CD14-positive monocyte (primary cell): ENCODE measurements around the gene RHOC. TPM values are rescaled to one million over a fixed set of nuclear protein-coding genes. Genes with fewer than 3 reads are reported as not detected.

Experiments used
- DNase-seq, 3 donors: peaks; one replicate each; pipeline ENCODE4 v3.0.0-alpha.2; 2011 to 2022
- H2AFZ ChIP-seq: 2 replicates; pipeline ENCODE4 v1.6.0; 2012; ENCODE audit warnings: mild to moderate bottlenecking, low read depth, low read length, inconsistent platforms; ENCODE audit not compliant: insufficient read depth, poor library complexity, severe bottlenecking
- H3K27ac ChIP-seq, 2 donors: 1 replicate in 1 of 2; 2 replicates in 1 of 2; pipeline ENCODE4 v1.5.1; 2012 to 2013; ENCODE audit warnings: low read length in 2 of 2, control low read depth in 1 of 2, inconsistent platforms in 1 of 2, low read depth in 1 of 2, mild to moderate bottlenecking in 1 of 2
- H3K27me3 ChIP-seq, 2 donors: one replicate each; pipeline versions ENCODE4 v1.6.0 to v1.6.1; 2011 to 2013; ENCODE audit warnings: low read length in 2 of 2; ENCODE audit not compliant: control insufficient read depth in 2 of 2, insufficient read depth in 2 of 2
- H3K36me3 ChIP-seq, 2 donors: replicated peaks in 1 of 2; 1 replicate in 1 of 2; 2 replicates in 1 of 2; pipeline versions ENCODE4 v1.5.1 to v1.6.1; 2012 to 2013; ENCODE audit warnings: low read length in 2 of 2, control low read depth in 1 of 2, inconsistent platforms in 1 of 2, mild to moderate bottlenecking in 1 of 2; ENCODE audit not compliant: insufficient read depth in 2 of 2, control insufficient read depth in 1 of 2
- H3K4me1 ChIP-seq, 2 donors: 1 replicate in 1 of 2; 2 replicates in 1 of 2; pipeline versions ENCODE4 v1.5.1 to v1.6.1; 2012 to 2013; ENCODE audit warnings: low read length in 2 of 2, control low read depth in 1 of 2, inconsistent platforms in 1 of 2, mild to moderate bottlenecking in 1 of 2, moderate library complexity in 1 of 2; ENCODE audit not compliant: insufficient read depth in 2 of 2, control insufficient read depth in 1 of 2
- H3K4me2 ChIP-seq: replicated peaks from 2 replicates; pipeline ENCODE3; 2012; ENCODE audit warnings: low read length, moderate library complexity, mild to moderate bottlenecking; ENCODE audit not compliant: poor library complexity, severe bottlenecking; ENCODE audit errors: extremely low read depth
- H3K4me3 ChIP-seq, 3 experiments: fragments of 200-600 bp in 1 of 3; sonication (generic) in 1 of 3; replicated peaks in 1 of 3; 1 replicate in 2 of 3; 2 replicates in 1 of 3; pipeline ENCODE4 v1.5.1; 2011 to 2013; ENCODE audit warnings: low read length in 3 of 3, mild to moderate bottlenecking in 3 of 3, control low read depth in 2 of 3, low read depth in 2 of 3, inconsistent platforms in 1 of 3, moderate library complexity in 1 of 3
- H3K79me2 ChIP-seq: 2 replicates; pipeline ENCODE4 v1.6.0; 2012; ENCODE audit warnings: mild to moderate bottlenecking, control low read depth, inconsistent platforms, low read length, moderate library complexity; ENCODE audit not compliant: insufficient read depth
- H3K9ac ChIP-seq: 2 replicates; pipeline ENCODE4 v1.6.0; 2017; ENCODE audit warnings: low read length, mild to moderate bottlenecking; ENCODE audit not compliant: insufficient read depth, poor library complexity, severe bottlenecking
- H3K9me3 ChIP-seq, 2 donors: replicated peaks in 1 of 2; 1 replicate in 1 of 2; 2 replicates in 1 of 2; pipeline versions ENCODE4 v1.5.1 to v1.6.1; 2012 to 2013; ENCODE audit warnings: low read length in 2 of 2, control low read depth in 1 of 2; ENCODE audit not compliant: control insufficient read depth in 1 of 2, insufficient read depth in 1 of 2
- H4K20me1 ChIP-seq: 2 replicates; pipeline ENCODE4 v1.6.0; 2012; ENCODE audit warnings: mild to moderate bottlenecking, low read length, control low read depth, moderate library complexity; ENCODE audit not compliant: insufficient read depth
- H3K27ac Mint-ChIP-seq, 7 donors: one replicate each; pipeline ENCODE4 v1.8.0; 2020; ENCODE audit warnings: mild to moderate bottlenecking in 7 of 7, mixed read lengths in 7 of 7, moderate library complexity in 6 of 7, inconsistent platforms in 2 of 7
- H3K27me3 Mint-ChIP-seq, 3 donors: one replicate each; pipeline ENCODE4 v1.8.0; 2021 to 2022; ENCODE audit warnings: low read depth in 3 of 3, mild to moderate bottlenecking in 3 of 3, mixed read lengths in 3 of 3, moderate library complexity in 3 of 3, inconsistent platforms in 1 of 3
- H3K36me3 Mint-ChIP-seq, 2 donors: one replicate each; pipeline ENCODE4 v1.8.0; 2020; ENCODE audit warnings: mixed read lengths in 2 of 2, inconsistent platforms in 1 of 2, mild to moderate bottlenecking in 1 of 2
- H3K4me1 Mint-ChIP-seq: one replicate; pipeline ENCODE4 v1.8.0; 2020; ENCODE audit warnings: mild to moderate bottlenecking, mixed read lengths
- H3K4me3 Mint-ChIP-seq, 2 donors: one replicate each; pipeline ENCODE4 v1.8.0; 2020; ENCODE audit warnings: mild to moderate bottlenecking in 2 of 2, mixed read lengths in 2 of 2, moderate library complexity in 1 of 2
- H3K9me3 Mint-ChIP-seq, 7 donors: one replicate each; pipeline ENCODE4 v1.8.0; 2020 to 2022; ENCODE audit warnings: mixed read lengths in 7 of 7, mild to moderate bottlenecking in 6 of 7, moderate library complexity in 6 of 7, inconsistent platforms in 2 of 7
- CTCF ChIP-seq: fragments of 200-600 bp; IDR thresholded peaks from one replicate; pipeline ENCODE4 v1.8.0; 2022; ENCODE audit warnings: antibody characterized with exemption, mild to moderate bottlenecking
- WGBS: methylation state at CpG from one replicate; pipeline ENCODE4 v1.1.5; 2013; ENCODE audit warnings: missing lambda C conversion rate; ENCODE audit not compliant: insufficient coverage; 5-methylcytosine and 5-hydroxymethylcytosine counted together
- intact Hi-C, 2 donors: fragments of 100-400 bp; cut with micrococcal nuclease; formaldehyde crosslinking; loops; one replicate each; pipeline versions ENCODE4 v1.15.0 to v1.15.1; 2023
- polyA plus RNA-seq, 3 donors: library from polyadenylated mRNA; depleted of rRNA in 1 of 3; unstranded in 2 of 3; stranded (reverse) in 1 of 3; fragments of 300-500 nt in 2 of 3; fragments of >200 nt in 1 of 3; fragmentation: Illumina TruSeq in 2 of 3; gene quantifications; 1 replicate in 2 of 3; 2 replicates in 1 of 3; pipeline ENCODE4 v1.2.3, GENCODE V29; 2012 to 2021

The RHOC gene
- polyA plus RNA-seq, 3 donors: 78.9 to 119 (median 91.5) TPM

- H3K4me1 Mint-ChIP-seq: peaks cover 26% of the 10 kb centered on the region
- Histone ChIP-seq H3K9me3 (no peaks in the 10 kb centered on the region), H2AFZ (peak overlapping the region; percentile 92), H3K9ac (peak overlapping the region; percentile 77), H3K79me2 (no peaks in the 10 kb centered on the region), H3K4me3 (peak overlapping the region; percentile 84 to 98 (median 95)), H3K4me2 (peak overlapping the region; percentile 99), H4K20me1 (peaks cover 29% of the 10 kb centered on the region), H3K4me1 (peaks cover 20 to 23% of the 10 kb centered on the region in 2 donors), H3K27ac (peak overlapping the region; percentile 58 to 84), H3K27me3 (no peaks in the 10 kb centered on the region), H3K36me3 (peaks cover 21 to 29% of the 10 kb centered on the region in 2 donors)
- H3K36me3 Mint-ChIP-seq: peaks cover 21 to 28% of the 10 kb centered on the region in 2 donors
- peak overlapping the region in 6 of 7 donors; percentile 78 to 94 (median 92) for H3K27ac Mint-ChIP-seq
- H3K9me3 Mint-ChIP-seq: no peaks in the 10 kb centered on the region
- peak overlapping the region; percentile 98 to 99 for H3K4me3 Mint-ChIP-seq
- under 1% methylated on average over 67 of the region's 68 CpGs for WGBS
- intact Hi-C loops: loop anchor here in 1 of 2 donors (5.0 kb wide), 2 partner anchors 32 to 48 kb away; partner anchors contain the start of gene RHOC
- no peak for TF ChIP-seq CTCF
- peaks cover 0 to 10% (median 7%) of the 10 kb centered on the region in 3 donors for H3K27me3 Mint-ChIP-seq
- DNase-seq: peak in 1 of 3 donors; percentile 3
These were observed 31.8 kb downstream of the RHOC start for GRCh38 chr1:112674986-112675727.

GRCh38 chr1:112674440-112674985 is 32.4 kb downstream of the RHOC start, which contains the start of gene MOV10:
Gene MOV10 (plus strand): TSS chr1:112674659. CDS start chr1:112674913, 254 bp downstream.
- Mint-ChIP-seq H3K27ac (peak within 1 kb of the TSS; percentile 78 to 94 (median 92)), H3K4me1 (peaks cover 26% of the 10 kb centered on the region), H3K4me3 (peak within 1 kb of the TSS; percentile 98 to 99), H3K27me3 (peaks cover 0 to 10% (median 7%) of the 10 kb centered on the region in 3 donors), H3K9me3 (no peaks in the 10 kb centered on the region), H3K36me3 (peaks cover 28 to 35% of the 10 kb centered on the region in 2 donors)
- Histone ChIP-seq H3K9me3 (no peaks in the 10 kb centered on the region), H3K4me3 (peak within 1 kb of the TSS; percentile 84 to 98 (median 95)), H3K36me3 (peaks cover 27 to 35% of the 10 kb centered on the region in 2 donors), H3K4me1 (peaks cover 20 to 23% of the 10 kb centered on the region in 2 donors), H3K27me3 (no peaks in the 10 kb centered on the region), H2AFZ (peak within 1 kb of the TSS; percentile 92), H3K79me2 (no peaks in the 10 kb centered on the region), H3K27ac (peak within 1 kb of the TSS; percentile 58 to 84), H4K20me1 (peaks cover 35% of the 10 kb centered on the region), H3K9ac (peak within 1 kb of the TSS; percentile 77), H3K4me2 (peak within 1 kb of the TSS; percentile 99)
- peak; percentile 51 to 67 (median 53) for DNase-seq
- TF ChIP-seq CTCF: no peak
- WGBS: 0% methylated on average over 27 of the region's 30 CpGs
- intact Hi-C loops: loop anchor here in 1 of 2 donors (5.0 kb wide), 2 partner anchors 33 to 47 kb away; partner anchors contain the start of gene RHOC
